Stimulated activated CD4-positive, alpha-beta T cell treated with anti-CD3 and anti-CD28 coated beads, Interleukin-2, amount 100 ng/mL, for 24 hours (primary cell): ENCODE data around the gene CRYGS.
A peak's percentile ranks its signal among the peaks of the same experiment; 100 is the strongest.
"Not testable (repeated sequence)": the region's sequence is repeated elsewhere in the genome, so short reads cannot be mapped to it uniquely, and the experiment has no call there.

Source experiments
- DNase-seq, 2 donors: peaks; one replicate each; pipeline ENCODE4 v3.0.0-alpha.2; 2020

CRYGS gene

DNA sequence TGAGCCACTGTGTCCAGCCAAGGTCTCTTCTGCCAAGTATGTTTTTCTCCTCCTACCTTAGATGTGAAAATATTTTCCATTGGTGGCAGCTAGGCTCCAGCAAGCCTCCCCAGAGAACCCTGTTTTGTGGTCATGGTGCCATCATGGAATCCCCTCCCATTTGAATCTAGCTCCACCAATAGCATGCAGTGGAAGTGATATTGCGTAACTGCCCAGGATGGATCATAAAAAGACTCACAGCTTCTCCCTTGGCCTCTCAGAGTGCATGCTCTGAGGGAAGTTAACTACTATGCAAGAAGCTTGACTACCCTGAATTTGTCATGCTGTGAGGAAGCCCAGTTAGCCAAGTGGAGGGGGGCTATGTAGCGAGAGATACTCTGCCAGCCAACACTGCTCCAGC is 27.5 kb downstream of the CRYGS start:
- no peak for DNase-seq

DNA sequence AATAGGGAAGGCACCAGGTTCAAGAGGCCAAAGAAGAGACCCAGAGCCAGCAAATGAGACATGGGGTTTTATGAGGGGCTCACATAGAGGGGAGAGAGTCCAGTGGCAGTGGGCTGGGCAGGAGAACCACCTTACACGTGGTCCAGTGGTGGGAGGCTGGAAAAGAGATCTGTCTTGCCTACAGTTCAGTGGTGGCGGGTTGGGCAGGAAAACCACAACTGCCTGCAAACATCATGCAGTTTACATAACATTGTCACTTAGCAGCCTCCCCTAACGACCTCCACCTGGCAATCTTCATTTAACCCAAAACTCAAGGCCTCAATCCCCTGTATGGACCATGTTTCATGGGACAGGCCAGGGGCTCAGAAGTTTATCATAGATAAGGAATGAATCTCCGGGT is 29.1 kb downstream of the CRYGS start:
- no peak for DNase-seq

DNA sequence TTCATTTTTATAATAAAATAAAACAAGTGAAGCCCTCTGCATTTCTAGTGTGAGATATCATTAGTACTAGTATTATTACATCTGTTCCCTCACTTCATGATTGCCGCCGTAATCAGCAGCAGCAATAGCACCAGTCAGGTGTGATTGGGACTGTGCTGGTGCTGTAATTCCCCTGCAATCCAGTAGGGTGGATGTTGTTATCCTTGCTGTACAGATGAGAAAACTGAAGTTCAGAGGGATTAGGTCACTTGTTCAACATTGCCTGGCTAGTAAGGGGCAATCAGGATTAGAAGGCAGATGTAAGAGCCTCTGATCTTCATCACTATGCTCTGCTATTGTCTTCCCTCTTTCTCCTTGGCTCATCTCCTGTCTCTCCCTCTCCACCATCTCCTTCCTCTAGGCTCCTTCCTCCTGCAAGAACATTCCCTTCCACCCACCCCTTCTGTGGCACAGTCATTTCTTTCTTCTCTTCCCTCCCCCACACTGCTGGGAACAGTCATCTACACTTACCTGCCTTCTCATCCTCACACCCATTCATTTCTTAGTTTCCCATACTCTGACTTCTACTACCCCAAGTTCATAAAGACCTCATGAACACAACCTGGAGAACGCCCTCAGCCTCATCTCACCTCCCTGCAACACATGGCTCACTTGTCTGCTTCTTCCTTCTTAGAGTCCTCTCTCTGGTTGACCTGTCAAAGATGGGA is 29.7 kb downstream of the CRYGS start:
- DNase-seq = peak in 1 of 2 donors; percentile 39

DNA sequence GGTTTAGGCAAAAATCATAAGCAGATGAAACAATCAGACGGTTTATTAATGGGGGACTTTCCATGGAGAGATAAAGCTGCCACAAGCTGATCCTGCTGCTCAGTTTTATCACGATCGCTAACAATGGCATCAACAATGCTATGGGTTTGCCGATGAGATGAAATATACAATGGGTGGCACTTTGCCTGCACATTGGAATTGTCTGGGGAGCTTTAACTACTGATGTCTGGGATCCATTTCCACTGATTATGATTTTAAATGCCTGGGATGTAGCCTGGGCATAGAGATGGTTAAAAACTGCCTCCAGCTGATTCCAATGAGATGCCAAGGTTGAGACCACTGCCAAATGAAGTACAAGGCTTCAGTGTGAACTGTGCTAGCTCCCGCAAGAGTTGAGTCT is 30.8 kb downstream of the CRYGS start:
- no peak for DNase-seq

DNA sequence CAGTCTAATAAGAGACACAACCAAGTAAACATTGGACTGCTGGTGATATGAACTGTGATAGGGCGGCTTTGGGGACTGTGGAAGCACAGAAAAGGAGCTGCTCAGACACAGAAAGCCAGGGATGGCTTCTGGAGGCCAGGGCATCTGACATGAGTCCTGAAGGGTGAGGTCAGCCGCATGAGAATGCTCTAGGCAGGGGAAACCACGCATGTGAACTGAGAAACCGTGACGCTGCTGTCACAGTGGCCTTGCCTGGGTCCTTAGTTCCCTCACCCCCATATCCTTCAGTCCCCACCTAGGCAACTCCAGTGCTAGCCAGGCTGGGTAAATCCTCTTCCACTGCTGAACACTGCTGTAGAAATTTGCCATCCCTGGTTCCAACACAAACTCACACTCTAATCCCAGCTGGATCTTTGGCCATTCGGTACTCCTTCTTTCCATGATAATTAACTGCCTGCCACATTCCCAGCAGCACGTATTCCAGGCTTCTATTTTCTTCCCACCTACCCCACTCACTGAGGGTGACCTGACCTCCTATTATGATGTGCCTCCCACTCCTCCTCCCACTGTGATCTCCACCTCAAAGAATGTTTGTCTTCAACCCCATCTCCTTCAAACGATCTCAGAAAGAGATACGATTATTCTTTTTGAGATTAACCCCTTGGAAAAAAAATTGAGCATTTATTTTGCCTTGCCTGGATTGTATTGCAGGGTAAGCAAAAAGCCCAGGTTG is 31.4 kb downstream of the CRYGS start:
- DNase-seq = no peak

DNA sequence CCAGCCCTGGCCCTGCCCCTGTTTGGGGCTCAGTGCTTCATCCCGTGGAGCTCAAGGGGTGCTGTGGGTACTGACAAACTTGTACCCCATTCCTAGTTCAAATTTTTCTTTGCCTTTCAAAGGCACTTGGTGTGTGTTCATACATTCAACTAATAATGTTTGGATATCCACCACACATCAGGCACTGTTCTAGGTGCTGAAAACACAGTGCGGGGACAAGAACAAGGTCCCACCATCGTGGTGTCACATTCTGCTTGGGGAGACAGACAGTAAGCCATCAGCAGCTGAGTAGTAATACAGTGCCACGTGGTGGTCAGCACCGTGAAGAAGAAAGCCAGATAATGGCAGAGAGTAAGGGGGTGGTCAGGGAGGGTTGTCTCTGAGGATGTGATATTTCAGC is 32.5 kb downstream of the CRYGS start:
- no peak for DNase-seq

DNA sequence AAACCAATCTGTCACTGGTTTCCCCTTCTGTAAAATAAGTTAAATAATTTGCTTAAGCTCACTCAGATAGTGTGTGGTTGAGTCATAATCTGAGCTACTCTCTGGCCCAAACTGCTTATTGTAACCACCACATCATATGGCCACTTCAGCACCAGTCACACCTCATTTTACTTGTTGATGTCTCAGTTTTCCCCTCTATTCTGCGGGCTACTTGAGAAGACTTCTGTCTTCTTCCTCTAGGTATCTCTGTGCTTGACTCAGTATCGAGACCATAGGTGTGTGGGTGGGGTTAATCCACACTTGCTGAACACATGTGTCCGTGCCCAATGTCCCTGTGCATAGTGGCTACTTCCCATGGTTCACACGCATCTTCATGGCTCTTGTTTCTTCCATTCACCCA is 32.9 kb downstream of the CRYGS start:
- DNase-seq = no peak

DNA sequence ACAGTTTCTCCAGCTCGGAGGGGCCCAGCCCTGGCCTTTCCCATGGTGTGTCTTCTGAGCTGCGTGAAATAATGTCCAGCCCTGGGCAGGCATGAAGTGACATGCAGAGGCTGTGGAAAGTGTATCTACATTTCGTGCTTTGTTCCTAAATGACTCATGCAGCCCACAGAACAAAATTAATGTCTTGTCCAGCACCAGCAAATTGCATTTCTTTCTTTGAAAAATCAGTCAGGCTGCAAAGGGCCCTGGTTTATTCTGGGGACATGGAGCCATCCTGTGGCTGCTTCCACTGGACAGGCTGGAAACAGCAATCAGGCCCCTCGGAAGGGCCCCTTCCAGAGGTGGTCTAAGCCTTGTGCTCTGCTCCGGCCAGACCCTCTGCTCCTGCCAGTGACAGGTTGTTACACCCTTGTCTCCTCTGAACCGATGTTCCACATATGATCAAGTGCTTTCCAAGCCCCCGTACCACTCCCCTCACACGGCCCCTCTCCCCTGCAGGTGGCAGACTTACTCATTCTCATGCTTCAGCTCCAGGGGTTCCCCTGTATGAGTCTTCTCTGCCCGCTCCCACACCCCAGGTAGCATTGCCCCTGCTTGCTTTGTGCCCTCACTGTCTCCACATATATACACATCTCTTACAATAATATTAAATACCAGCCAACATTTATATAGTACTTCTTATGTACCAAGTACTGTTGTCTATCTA is 33.7 kb downstream of the CRYGS start:
- DNase-seq = no peak

DNA sequence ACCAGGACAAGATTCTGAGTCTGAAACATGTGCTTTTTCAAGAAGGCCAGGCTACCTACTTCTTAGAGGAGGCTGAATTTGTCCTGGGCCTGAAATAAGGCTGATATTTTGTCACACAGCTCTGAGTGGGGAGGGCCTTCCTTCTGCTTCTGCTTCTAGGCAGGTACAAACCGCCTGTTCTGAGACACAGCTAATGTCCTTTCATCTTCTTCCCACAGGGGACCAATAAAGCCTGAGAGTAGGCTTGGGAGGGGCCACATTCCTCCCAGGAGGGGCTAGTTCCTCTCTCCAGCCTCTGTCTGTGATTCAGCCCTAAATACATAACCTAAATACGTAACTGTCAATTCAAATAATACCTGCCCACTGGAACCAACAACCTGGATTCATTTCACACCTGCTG is 34.8 kb downstream of the CRYGS start:
- DNase-seq = no peak

DNA sequence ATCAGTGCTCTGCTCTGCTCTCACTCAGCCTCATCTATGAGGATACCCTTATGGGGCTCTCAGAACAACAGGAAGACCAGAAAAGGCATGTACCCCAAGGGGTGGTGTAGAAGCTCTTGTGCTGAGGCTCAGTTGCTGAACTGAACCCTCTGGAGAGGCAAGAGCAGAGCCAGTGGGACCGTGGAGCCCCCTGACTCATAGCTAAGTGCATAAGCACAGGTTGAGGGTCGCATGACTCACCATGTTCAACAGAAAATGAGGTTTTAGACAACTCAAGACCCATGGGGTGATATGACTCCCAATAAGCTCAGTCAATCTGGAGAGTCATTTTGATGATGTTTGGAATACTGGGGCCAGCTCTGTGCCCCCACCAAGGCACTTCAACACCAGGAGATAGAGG is 37.3 kb downstream of the CRYGS start:
- peak in 1 of 2 donors; percentile 35 for DNase-seq

DNA sequence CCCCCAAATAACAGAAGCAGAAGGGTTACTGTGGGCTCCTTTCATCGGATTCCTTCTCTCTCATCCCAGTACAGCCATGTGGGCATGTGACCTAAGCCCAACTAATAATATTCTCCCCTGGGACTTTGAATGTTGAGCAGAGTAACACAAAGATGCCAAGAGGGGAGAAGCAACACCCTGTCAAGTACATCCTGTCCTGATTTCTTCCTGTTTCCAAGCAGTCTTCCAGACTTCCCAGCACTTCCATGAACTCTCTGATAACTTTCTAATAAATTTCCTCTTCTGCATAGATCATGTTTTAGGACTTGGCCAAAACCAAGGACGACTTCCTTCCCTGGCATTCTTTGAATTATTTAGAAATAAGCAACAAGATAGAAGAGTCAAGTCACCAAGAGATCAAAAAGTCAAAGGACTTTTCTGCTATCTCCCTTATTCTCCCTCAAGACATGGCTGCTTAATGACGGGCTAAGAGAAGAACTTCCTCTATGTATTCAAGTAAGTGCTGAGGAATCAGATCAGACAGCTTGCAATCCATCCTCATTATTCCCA is 37.9 kb downstream of the CRYGS start:
- no peak for DNase-seq

DNA sequence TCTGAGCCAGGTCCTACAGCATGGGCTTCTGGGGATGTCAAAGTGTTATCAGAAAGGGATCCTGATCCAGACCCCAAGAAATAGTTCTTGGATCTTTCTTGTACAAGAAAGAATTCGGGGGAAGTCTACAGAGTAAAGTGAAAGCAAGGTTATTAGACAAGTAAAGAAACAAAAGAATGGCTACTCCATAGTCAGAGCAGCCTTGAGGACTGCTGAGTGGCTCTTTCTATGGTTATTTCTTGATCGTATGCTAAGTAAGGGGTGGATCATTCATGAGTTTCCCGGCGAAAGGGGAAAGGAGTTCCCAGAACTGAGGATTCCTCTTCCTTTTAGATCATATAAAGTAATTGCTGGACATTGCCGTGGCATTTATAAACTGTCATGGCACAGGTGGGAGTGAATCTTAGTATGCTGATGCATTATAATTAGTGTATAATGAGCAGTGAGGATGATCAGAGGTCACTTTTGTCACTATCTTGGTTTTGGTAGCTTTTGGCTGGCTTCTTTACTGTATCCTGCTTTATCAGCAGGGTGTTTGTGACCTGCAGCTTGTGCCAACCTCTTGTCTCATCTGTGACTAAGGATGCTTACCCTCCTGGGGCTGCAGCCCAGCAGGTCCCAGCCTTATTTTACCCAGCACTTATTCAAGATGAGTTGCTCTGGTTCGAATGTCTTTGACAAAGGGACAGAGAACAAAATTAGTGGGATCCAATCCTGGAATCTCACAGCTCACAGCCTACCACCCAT is 41.0 kb downstream of the CRYGS start:
- DNase-seq = no peak

DNA sequence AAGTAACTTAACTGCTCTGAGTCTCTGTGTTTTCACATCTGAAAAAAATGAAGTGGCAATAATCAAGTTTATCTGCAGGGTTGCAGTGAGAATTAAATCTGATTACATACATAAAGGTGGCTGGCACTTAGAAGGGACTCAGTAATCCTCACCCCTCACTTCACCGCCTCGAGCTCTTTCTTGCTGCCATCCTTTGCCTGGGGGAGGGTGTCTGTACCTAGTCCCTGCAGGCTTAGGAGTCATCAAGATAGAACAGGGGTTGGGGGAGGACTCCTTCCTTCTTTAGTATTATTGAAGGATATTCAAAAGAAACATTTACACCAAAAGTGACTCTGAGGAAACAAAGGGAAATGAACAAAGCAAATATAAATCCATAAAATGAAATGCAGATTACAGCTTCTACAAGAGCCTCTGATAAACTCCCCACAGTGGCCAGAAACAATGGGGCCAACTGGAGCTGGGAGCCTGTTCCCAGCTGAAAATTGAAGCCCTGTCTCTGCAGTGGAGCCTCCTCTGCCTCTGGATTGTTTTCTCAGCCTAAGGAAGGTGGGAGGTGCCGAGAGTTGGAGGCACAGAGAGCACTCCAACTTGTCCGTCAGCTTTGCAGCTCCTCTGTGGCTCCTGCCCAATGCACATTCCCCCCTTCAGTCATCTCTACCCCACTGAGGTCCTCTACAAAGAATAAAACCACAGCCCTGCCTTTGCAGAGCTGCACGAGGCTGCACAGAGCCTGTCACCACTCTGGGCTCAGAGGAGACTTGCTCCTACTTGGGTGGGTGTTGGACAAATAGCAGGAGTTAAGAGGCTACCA is 41.8 kb downstream of the CRYGS start:
- DNase-seq = no peak

DNA sequence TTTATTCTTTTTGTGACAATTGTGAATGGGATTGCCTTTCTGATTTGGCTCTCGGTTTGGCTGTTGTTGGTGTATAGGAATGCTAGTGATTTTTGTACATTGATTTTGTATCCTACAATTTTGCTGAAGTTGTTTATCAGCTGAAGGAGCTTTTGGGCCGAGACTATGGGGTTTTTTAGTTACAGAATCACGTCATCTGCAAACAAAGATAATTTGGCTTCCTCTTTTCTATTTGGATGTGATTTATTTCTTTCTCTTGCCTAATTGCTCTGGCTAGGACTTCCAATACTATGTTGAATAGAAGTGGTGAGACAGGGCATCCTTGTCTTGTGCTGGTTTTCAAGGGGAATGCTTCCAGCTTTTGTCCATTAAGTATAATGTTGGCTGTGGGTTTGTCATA is 44.2 kb downstream of the CRYGS start:
- not testable (repeated sequence) for DNase-seq

DNA sequence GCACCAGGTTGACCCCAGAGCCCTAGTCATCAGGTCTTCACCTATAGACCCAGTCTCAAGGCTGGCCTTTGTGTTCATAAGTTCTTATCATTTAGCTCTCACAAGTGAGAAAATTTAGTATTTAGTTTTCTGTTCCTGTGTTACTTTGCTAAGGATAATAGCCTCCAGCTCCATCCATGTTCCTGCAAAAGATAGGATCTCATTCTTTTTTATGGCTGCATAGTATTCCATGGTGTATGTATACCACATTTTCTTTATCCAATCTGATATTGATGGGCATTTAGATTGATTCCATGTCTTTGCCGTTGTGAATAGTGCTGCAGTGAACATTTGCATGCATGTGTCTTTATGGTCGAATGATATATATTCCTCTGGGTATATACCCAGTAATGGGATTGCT is 46.2 kb downstream of the CRYGS start:
- not testable (repeated sequence) for DNase-seq

DNA sequence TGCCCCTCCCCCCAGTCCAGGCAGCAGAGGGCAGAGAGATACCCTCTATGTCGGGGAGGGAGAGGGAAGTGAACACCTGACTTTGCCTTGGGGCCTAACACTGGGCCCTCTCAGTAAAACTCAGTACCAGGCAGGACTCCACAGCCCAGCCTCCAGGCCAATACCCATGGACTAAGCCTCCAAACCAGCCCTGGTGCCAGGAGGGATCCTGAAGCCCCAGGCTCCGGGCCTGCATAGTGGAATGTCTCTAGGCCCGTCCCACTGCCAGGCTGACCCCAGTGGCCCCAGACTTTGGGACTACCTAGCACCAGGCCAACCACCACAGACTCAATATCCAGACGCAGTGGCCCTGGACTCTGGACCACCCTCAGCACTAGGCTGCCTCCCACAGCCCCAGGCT is 46.6 kb downstream of the CRYGS start:
- DNase-seq = no peak

DNA sequence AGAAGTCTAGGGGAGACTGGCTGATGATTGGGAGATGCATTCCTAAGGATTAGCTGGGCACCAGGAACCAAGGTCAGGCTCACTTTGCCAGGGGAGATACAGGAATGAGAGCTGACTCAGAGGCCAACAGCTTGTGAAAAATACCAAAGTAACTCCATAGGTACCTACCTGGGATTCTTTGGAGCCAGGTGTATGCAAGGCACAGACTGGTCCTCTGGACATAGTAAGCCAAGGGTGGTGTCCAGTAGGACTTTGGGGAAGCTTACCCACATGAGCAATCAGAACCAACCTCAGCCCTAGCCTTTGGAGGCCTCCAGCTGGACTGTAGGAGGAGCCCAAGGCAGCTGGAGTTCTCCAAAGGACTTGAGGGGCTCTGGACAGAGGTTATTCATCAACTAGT is 47.5 kb downstream of the CRYGS start:
- no peak for DNase-seq

DNA sequence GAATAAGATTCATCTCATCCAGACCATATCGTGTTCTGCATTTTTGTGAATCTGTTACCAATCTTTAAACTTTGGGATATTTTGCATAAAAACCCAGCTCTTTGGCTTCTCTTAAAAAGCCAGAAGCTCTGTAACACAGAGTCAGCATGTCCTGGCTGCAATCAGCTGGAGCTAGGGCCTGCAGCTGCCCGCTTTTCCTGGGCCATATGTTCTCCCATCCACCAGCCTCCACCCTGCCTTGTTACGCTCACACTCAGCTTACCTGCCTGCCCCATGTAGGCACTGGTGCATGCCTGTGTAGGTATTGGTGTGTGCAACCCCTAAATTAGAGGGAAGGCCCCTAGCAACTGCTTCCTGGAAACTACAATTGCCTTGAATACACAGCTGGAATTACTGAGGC is 48.2 kb downstream of the CRYGS start:
- no peak for DNase-seq

DNA sequence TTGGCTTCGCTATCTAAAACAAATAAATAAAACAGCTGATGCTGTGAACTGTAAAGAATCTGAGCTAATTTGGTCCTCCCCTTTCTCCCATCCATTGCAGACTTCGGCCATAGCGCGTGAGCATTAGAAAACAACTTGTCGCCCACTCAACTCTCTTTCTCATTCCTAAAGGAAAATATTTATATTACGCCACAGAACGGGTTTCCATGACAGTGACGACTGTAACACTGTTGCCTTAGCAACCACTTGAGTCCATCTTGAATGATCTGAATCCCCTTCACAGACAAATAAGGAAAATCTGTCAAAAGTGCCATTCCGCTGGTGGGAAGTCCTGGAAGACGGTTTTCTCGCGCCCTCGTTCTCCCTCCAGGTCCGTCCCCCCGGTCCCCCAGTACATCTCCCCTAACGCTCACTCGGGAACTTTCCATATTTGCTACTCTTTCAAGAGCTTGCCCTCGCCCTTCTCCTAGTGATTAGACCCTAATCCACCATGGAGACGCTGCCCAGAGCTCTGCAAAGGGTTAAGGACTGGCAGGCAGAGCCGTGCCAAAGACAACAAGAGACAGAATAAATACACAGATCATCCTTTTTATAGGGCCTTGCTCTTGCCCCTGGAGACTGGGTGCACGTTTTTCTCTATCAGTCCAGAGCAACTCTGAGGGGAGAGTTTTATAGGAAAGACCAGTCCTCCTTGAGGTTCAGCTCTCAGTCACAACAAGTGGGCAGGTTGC is 50.5 kb downstream of the CRYGS start:
- DNase-seq = no peak

DNA sequence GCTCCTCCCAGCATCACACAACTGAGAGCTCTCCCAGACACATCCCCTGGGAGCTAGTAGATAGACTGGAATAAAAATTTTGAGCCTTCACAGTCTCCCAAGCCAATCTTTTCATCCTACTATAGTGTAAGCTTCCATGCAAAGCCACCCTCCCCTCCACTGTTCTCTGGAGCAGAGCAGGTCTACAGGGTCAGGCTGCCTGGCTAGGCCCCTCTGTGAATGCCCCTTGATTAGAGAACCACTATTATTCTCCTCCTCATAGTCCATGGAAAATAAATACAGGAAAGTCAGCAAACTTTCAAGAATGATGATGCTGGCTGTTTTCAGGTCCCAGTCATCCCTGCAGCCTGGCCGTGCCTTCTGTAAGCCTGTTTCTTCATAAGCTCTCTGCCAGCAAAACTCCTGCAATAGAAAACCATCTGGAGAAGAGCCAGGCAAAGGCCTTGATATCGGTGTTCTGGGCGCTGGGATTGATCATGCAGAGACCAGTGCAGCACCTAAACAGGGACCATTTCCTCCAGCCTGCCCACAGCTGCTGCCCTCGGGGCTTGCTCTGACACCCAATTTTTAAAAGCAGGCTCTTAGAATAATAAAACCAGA is 51.7 kb downstream of the CRYGS start:
- no peak for DNase-seq

DNA sequence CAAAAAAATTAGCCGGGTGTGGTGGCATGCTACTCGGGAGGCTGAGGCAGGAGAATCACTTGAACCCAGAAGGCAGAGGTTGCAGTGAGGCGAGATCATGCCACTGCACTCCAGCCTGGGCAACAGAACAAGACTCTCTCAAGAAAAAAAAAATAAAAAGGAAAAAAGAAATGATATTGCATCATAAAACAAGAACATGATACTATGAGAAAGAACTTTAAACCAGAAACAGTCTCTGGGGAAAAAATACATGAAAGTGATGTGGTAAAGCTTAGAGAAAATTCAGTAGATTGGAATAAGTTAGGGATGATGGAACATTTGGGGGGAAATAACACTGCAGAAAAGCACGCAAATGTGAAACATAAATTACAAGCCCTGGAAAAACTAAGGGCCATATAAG is 54.7 kb downstream of the CRYGS start:
- no peak for DNase-seq
